Testis (tissue), 3 donors: ENCODE data around the gene PRMT5. TPM values are rescaled to one million over a fixed set of nuclear protein-coding genes. Genes with fewer than 3 reads are reported as not detected.

ENCODE experiments used
- DNase-seq: peaks from one replicate; pipeline ENCODE4 v3.0.0-alpha.2; 2019
- H3K27ac ChIP-seq, 2 donors: fragments of 200-600 bp; sonication (generic); one replicate each; pipeline ENCODE4 v1.5.1; 2019
- H3K27me3 ChIP-seq: fragments of 200-600 bp; sonication (generic); one replicate; pipeline ENCODE4 v1.5.1; 2019
- H3K36me3 ChIP-seq: fragments of 200-600 bp; sonication (generic); one replicate; pipeline ENCODE4 v1.5.1; 2017; ENCODE audit warnings: low read depth; ENCODE audit errors: missing control alignments
- H3K4me1 ChIP-seq: fragments of 200-600 bp; sonication (generic); one replicate; pipeline ENCODE4 v1.5.1; 2019
- H3K4me3 ChIP-seq, 2 donors: fragments of 200-600 bp; sonication (generic); one replicate each; pipeline ENCODE4 v1.5.1; 2017 to 2019
- H3K9me3 ChIP-seq: fragments of 200-600 bp; sonication (generic); one replicate; pipeline ENCODE4 v1.5.1; 2017
- POLR2A ChIP-seq: fragments of 450-650 bp; IDR thresholded peaks from one replicate; pipeline ENCODE4 v1.6.1; 2017; ENCODE audit warnings: antibody characterized with exemption, mild to moderate bottlenecking, moderate library complexity
- whole genome bisulfite sequencing, 2 donors: methylation state at CpG; one replicate each; pipeline ENCODE4 v1.1.5; 2018; 5-methylcytosine and 5-hydroxymethylcytosine counted together
- intact Hi-C: fragments of 100-400 bp; cut with DNase I; formaldehyde crosslinking; loops from one replicate; pipeline ENCODE4 v1.15.1; 2023; ENCODE audit warnings: low total_unique reads
- polyA plus RNA-seq: library from polyadenylated mRNA; stranded (reverse); fragments of 350-450 nt; fragmentation: Illumina TruSeq; extraction: RNeasy Lipid Tissue Mini Kit (QIAGEN cat#74804); gene quantifications from one replicate; pipeline ENCODE4 v1.2.3, GENCODE V29; 2014; ENCODE audit warnings: low read depth, low replicate concordance; ENCODE audit not compliant: insufficient read depth
- total RNA-seq, 2 donors: library from RNA; depleted of rRNA; stranded (reverse); fragments of >200 nt; gene quantifications; one replicate each; pipeline ENCODE4 v1.2.3, GENCODE V29; 2016
- TF ChIP-seq, protein P1 (sequence below), 3 experiments: fragments of 450-650 bp in 2 of 3; fragments of 200-600 bp in 1 of 3; sonication (generic) in 1 of 3; IDR thresholded peaks; one replicate each; pipeline ENCODE4 v1.5.1; 2016 to 2019; ENCODE audit warnings: antibody characterized with exemption in 3 of 3, mild to moderate bottlenecking in 2 of 3, moderate library complexity in 1 of 3

Gene PRMT5
- total and polyA plus RNA-seq, 3 donors from 2014 or later = 62.4 to 76.8 (median 73.9) TPM

GRCh38 chr14:22882064-22882463 is 47.1 kb downstream of the PRMT5 start:
- WGBS, 2 donors = 44% methylated on average over 7 of the region's 7 CpGs
- DNase-seq = no peak
- Histone ChIP-seq H3K36me3 (no peaks in the 10 kb centered on the region), H3K27me3 (no peaks in the 10 kb centered on the region), H3K9me3 (no peaks in the 10 kb centered on the region), H3K27ac (no peak overlapping the region), H3K4me3 (no peak overlapping the region), H3K4me1 (peaks cover 7% of the 10 kb centered on the region)
- intact Hi-C loops = no loop called here
- TF ChIP-seq, protein P1, sequence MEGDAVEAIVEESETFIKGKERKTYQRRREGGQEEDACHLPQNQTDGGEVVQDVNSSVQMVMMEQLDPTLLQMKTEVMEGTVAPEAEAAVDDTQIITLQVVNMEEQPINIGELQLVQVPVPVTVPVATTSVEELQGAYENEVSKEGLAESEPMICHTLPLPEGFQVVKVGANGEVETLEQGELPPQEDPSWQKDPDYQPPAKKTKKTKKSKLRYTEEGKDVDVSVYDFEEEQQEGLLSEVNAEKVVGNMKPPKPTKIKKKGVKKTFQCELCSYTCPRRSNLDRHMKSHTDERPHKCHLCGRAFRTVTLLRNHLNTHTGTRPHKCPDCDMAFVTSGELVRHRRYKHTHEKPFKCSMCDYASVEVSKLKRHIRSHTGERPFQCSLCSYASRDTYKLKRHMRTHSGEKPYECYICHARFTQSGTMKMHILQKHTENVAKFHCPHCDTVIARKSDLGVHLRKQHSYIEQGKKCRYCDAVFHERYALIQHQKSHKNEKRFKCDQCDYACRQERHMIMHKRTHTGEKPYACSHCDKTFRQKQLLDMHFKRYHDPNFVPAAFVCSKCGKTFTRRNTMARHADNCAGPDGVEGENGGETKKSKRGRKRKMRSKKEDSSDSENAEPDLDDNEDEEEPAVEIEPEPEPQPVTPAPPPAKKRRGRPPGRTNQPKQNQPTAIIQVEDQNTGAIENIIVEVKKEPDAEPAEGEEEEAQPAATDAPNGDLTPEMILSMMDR (IDR thresholded peaks at IDR 0.05) = no peak
- TF ChIP-seq POLR2A = no peak

GRCh38 chr14:22878271-22879246 is 50.6 kb downstream of the PRMT5 start:
- no peak for DNase-seq
- H3K4me1 ChIP-seq = peaks cover 7% of the 10 kb centered on the region
- no peaks in the 10 kb centered on the region for H3K27me3 ChIP-seq
- 80 to 81% methylated on average over 7 to 8 of the region's 8 CpGs for WGBS, 2 donors
- H3K4me3 ChIP-seq = no peak overlapping the region
- H3K9me3 ChIP-seq = no peaks in the 10 kb centered on the region
- H3K27ac ChIP-seq = no peak overlapping the region
- TF ChIP-seq, protein P1 (IDR thresholded peaks at IDR 0.05) = no peak
- no peak for TF ChIP-seq POLR2A
- no peaks in the 10 kb centered on the region for H3K36me3 ChIP-seq
- intact Hi-C loops = no loop called here

- Histone ChIP-seq H3K4me3 (no peak overlapping the region), H3K4me1 (peaks cover 6% of the 10 kb centered on the region), H3K9me3 (no peaks in the 10 kb centered on the region), H3K27ac (no peak overlapping the region), H3K27me3 (no peaks in the 10 kb centered on the region), H3K36me3 (no peaks in the 10 kb centered on the region)
- intact Hi-C loops = no loop called here
- DNase-seq = no peak
- WGBS, 2 donors = 92 to 93% methylated on average over 18 to 22 of the region's 22 CpGs
- no peak for TF ChIP-seq POLR2A
- TF ChIP-seq, protein P1 (IDR thresholded peaks at IDR 0.05) = no peak
These were observed 52.1 kb downstream of the PRMT5 start for GRCh38 chr14:22877000-22877501.

GRCh38 chr14:22875748-22876319 is 53.3 kb downstream of the PRMT5 start:
- Histone ChIP-seq H3K4me1 (peaks cover 6% of the 10 kb centered on the region), H3K27ac (no peak overlapping the region), H3K27me3 (no peaks in the 10 kb centered on the region), H3K36me3 (no peaks in the 10 kb centered on the region), H3K9me3 (no peaks in the 10 kb centered on the region), H3K4me3 (no peak overlapping the region)
- intact Hi-C loops = no loop called here
- TF ChIP-seq, protein P1 (IDR thresholded peaks at IDR 0.05) = no peak
- TF ChIP-seq POLR2A = no peak
- WGBS, 2 donors = 94 to 95% methylated on average over 15 to 17 of the region's 20 CpGs
- no peak for DNase-seq
